Activated CD8-positive, alpha-beta T cell treated with anti-CD3 and anti-CD28 coated beads, Interleukin-2, amount 10 ng/mL, durations not matched to agents 7 days and 5 days (primary cell): ENCODE results near the gene CELSR3. TPM values are rescaled to one million over a fixed set of nuclear protein-coding genes. Genes with fewer than 3 reads are reported as not detected.

Experiments
- ATAC-seq: fragments of 150-1000 bp; cut with Tn5 transposase; one replicate; pipeline ENCODE4 v1.10.0; 2021; ENCODE audit warnings: moderate library complexity
- CTCF ChIA-PET: fragments of 350-600 bp; sonication (Branson Sonifier 250); formaldehyde crosslinking; loops from one replicate; lab custom pipeline; 2021; ENCODE audit warnings: antibody characterized with exemption; lab: Charles Lee
- POLR2A ChIA-PET: fragments of 350-600 bp; sonication (Branson Sonifier 250); formaldehyde crosslinking; loops from one replicate; lab custom pipeline; 2021; ENCODE audit warnings: antibody characterized with exemption; lab: Charles Lee
- DNase-seq: peaks from one replicate; pipeline ENCODE4 v3.0.0-alpha.2; 2020
- H3K27ac Mint-ChIP-seq: one replicate; pipeline ENCODE4 v1.8.0; 2021; ENCODE audit warnings: mild to moderate bottlenecking, mixed read lengths
- H3K27me3 Mint-ChIP-seq: one replicate; pipeline ENCODE4 v1.8.0; 2021; ENCODE audit warnings: low read depth, mixed read lengths
- H3K36me3 Mint-ChIP-seq: one replicate; pipeline ENCODE4 v1.8.0; 2021; ENCODE audit warnings: low read depth, mixed read lengths
- H3K4me1 Mint-ChIP-seq: one replicate; pipeline ENCODE4 v1.8.0; 2021; ENCODE audit warnings: low read depth, mixed read lengths
- H3K4me3 Mint-ChIP-seq: one replicate; pipeline ENCODE4 v1.8.0; 2021; ENCODE audit warnings: mild to moderate bottlenecking, mixed read lengths
- H3K9me3 Mint-ChIP-seq: one replicate; pipeline ENCODE4 v1.8.0; 2022; ENCODE audit warnings: mixed read lengths; ENCODE audit not compliant: insufficient read depth
- total RNA-seq, 2 experiments: library from RNA; stranded (reverse); gene quantifications; one replicate each; pipeline ENCODE4 v1.2.3, GENCODE V29; 2021

Gene CELSR3
- total RNA-seq, 2 experiments from 2014 or later, result 19.5 to 20.2 TPM

- ChIA-PET CTCF (interaction anchor here (1.6 kb wide), 1 partner anchor 12 kb away, joined by 5 read pairs; no protein-coding TSS in a partner anchor), POLR2A (interaction anchor here (0.6 kb wide), 1 partner anchor 55 kb away, joined by 3 read pairs; no protein-coding TSS in a partner anchor)
- H3K4me3 Mint-ChIP-seq, result no peak overlapping the region
- DNase-seq, result no peak
- H3K9me3 Mint-ChIP-seq, result peaks cover 6% of the 10 kb centered on the region
- no peak for ATAC-seq
- H3K4me1 Mint-ChIP-seq, result peaks cover 21% of the 10 kb centered on the region
- H3K36me3 Mint-ChIP-seq, result peaks cover 17% of the 10 kb centered on the region
- no peaks in the 10 kb centered on the region for H3K27me3 Mint-ChIP-seq
- H3K27ac Mint-ChIP-seq, result no peak overlapping the region
These were observed 50.4 kb downstream of the CELSR3 start for GRCh38 chr3:48612309-48612708.

GRCh38 chr3:48609088-48610005 lies 53.3 kb downstream of the CELSR3 start, which contains the start of gene UQCRC1:
Gene UQCRC1, minus strand, starts transcription at chr3:48609646. Its CDS starts 26 bp downstream, at chr3:48609620.
- DNase-seq, result peak; percentile 95
- Mint-ChIP-seq H3K9me3 (no peaks in the 10 kb centered on the region), H3K36me3 (peaks cover 31% of the 10 kb centered on the region)

DNA sequence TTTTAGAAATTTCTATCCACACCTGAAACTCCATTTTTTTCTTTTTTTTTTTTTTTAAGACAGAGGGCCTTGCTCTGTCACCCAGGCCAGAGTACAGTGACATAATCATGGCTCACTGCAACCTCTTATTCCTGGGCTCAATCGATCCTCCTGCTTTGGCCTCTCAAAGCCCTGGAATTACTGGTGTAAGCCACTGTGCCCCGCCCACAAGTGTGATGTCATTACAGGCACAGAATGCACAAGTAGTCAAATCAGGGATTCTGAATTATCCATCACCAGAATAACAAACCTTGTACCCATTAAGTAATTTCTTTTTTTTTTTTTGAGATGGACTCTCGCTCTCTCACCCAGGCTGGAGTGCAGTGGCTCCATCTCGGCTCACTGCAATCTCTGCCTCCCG lies 55.2 kb downstream of the CELSR3 start:
- peaks cover 14% of the 10 kb centered on the region for H3K4me1 Mint-ChIP-seq
- no peaks in the 10 kb centered on the region for H3K9me3 Mint-ChIP-seq
- no peak overlapping the region for H3K4me3 Mint-ChIP-seq
- peaks cover 45% of the 10 kb centered on the region for H3K36me3 Mint-ChIP-seq
- no peak for ATAC-seq
- no peak overlapping the region for H3K27ac Mint-ChIP-seq
- no peaks in the 10 kb centered on the region for H3K27me3 Mint-ChIP-seq
- CTCF ChIA-PET, result interaction anchor here (1.3 kb wide), 1 partner anchor 171 kb away, joined by 3 read pairs; no protein-coding TSS in a partner anchor
- no peak for DNase-seq
- POLR2A ChIA-PET, result no interaction called here

More at GRCh38 chr3:48609088-48610005, 53.3 kb downstream of the CELSR3 start, which contains the start of gene UQCRC1:
- POLR2A ChIA-PET, result interaction anchor here (0.8 to 1.2 kb wide), 3 partner anchors 11 to 46 kb away, joined by 3 to 4 read pairs (median 4); no protein-coding TSS in a partner anchor
- ATAC-seq, result peak; percentile 100
- Mint-ChIP-seq H3K27me3 (no peaks in the 10 kb centered on the region), H3K27ac (peak within 1 kb of the TSS; percentile 93), H3K4me3 (peak within 1 kb of the TSS; percentile 91), H3K4me1 (peaks cover 21% of the 10 kb centered on the region)
- CTCF ChIA-PET, result interaction anchor here (1.0 to 3.1 kb wide), 4 partner anchors 14 to 209 kb away, joined by 3 to 29 read pairs (median 4); partner anchors contain the start of gene SLC26A6

DNA sequence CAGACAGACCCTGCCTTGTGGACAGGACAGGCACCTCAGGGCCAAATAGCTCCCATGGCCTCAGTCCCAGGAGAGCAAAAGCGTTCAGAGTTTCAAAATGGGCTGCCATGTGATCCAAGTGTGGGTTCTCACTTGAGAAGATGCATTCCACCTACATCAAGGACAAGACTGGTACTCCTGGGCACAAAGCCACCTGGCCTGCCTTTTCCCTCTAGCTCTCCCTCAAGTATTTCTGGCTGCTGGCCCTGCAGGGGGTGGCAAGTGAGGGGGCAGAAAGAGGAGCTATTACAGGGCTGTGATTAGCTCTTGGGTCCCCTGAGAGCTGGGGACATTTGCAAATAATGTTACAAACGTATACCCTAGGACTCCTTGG lies 61.1 kb downstream of the CELSR3 start:
- Mint-ChIP-seq H3K36me3 (peaks cover 61% of the 10 kb centered on the region), H3K27ac (no peak overlapping the region), H3K27me3 (no peaks in the 10 kb centered on the region), H3K4me3 (no peak overlapping the region), H3K9me3 (no peaks in the 10 kb centered on the region), H3K4me1 (no peaks in the 10 kb centered on the region)
- ChIA-PET CTCF (interaction anchor here (1.9 to 2.0 kb wide), 2 partner anchors 9 to 33 kb away, joined by 5 to 6 read pairs; partner anchors contain the start of gene SLC26A6), POLR2A (interaction anchor here (0.6 kb wide), 1 partner anchor 165 kb away, joined by 3 read pairs; no protein-coding TSS in a partner anchor)
- ATAC-seq (no peak), DNase-seq (no peak)

DNA sequence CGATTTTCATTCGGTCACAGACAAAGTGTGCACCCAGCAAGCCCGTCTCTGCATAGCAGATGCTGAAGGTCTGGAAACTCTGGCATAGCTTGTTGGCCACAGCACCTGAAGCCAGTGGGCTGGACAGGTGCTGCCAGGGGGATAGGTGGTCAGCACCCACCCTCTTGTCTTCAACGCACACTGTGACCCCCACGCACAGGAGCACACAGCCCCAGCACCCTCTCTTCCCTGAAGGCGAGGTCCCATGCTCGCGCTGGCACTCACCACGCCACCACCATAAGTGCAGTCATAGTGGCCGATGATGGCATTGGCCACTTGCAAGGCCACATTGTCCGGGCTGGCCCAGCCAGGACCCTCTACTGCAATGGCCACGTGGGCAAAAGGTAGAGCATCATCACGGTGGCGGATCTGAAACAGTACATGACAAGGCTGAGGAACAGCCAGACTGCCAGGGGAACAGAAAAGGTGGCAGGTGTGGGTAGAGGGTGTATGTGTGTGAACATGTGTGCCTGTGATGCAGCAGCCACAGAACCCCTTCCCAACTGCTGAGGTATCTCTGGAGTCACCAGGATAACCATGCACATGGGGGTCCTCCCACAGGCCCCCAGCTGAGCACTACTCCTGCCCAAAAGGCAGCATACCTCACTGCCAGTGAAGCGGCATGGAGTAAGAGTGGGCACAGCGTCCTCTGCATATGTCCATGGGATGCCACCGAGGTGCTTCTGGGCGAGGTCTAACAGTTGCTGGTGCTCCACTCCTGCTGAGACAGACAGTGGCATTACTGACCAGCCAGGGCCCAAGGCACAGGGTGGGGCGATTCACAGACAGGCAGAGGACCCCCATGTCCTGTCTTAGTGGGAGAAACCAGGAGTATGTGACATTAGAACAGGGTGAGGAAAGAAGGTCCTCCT lies 61.7 kb downstream of the CELSR3 start:
- H3K36me3 Mint-ChIP-seq, result peaks cover 58% of the 10 kb centered on the region
- CTCF ChIA-PET, result interaction anchor here (2.0 kb wide), 1 partner anchor 10 kb away, joined by 6 read pairs; no protein-coding TSS in a partner anchor

DNA sequence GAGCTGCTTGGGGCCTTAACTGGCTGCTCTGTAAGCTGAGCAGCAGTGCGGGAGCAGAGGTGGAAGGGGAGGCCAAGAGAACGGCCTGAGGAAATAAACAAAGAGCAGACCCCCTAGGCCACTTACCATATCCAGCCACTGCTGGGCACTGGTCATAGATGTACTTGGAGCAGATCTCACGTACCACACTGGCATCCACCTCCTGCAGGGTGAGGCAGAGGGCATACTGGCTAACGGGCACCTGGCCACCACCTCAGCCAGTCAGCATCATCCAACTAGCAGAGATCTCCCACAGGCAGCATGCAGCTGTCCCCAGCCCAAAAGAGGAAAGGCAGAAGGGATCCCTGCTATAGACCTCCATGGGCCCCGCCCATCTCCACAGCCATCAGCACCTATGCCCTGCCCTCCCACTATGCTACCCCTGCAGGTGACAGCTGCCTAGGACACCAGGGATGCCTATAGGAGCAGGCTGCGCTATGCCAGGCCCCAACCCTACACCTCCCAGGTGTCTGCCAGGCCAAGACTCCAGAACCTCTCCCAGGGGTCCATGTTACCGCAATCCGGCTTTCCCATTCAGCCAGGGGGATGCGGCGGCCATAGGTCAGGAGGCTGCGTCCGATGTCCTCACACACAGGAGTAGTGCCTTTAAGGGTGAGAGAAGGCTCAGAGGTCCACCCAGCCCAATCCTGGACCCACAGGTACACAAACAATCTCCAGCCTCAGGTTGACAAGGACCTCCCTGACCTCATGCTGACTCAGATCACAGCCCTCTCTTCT lies 63.0 kb downstream of the CELSR3 start:
- peaks cover 48% of the 10 kb centered on the region for H3K36me3 Mint-ChIP-seq
- POLR2A ChIA-PET, result no interaction called here
- CTCF ChIA-PET, result no interaction called here
- no peak for DNase-seq
- ATAC-seq, result no peak
- no peak overlapping the region for H3K4me3 Mint-ChIP-seq
- H3K4me1 Mint-ChIP-seq, result no peaks in the 10 kb centered on the region
- H3K9me3 Mint-ChIP-seq, result no peaks in the 10 kb centered on the region
- H3K27ac Mint-ChIP-seq, result no peak overlapping the region
- H3K27me3 Mint-ChIP-seq, result peaks cover 13% of the 10 kb centered on the region

More for the DNA sequence above, 61.7 kb downstream of the CELSR3 start:
- DNase-seq (no peak), ATAC-seq (no peak)
- POLR2A ChIA-PET, result no interaction called here
- H3K4me3 Mint-ChIP-seq, result no peak overlapping the region
- no peaks in the 10 kb centered on the region for H3K4me1 Mint-ChIP-seq
- H3K9me3 Mint-ChIP-seq, result no peaks in the 10 kb centered on the region
- no peak overlapping the region for H3K27ac Mint-ChIP-seq
- H3K27me3 Mint-ChIP-seq, result peaks cover 2% of the 10 kb centered on the region

- DNase-seq, result no peak
- H3K36me3 Mint-ChIP-seq, result peaks cover 42% of the 10 kb centered on the region
- no peak overlapping the region for H3K27ac Mint-ChIP-seq
- H3K9me3 Mint-ChIP-seq, result no peaks in the 10 kb centered on the region
- CTCF ChIA-PET, result no interaction called here
- H3K4me1 Mint-ChIP-seq, result peaks cover 2% of the 10 kb centered on the region
- peaks cover 18% of the 10 kb centered on the region for H3K27me3 Mint-ChIP-seq
- H3K4me3 Mint-ChIP-seq, result no peak overlapping the region
- POLR2A ChIA-PET, result no interaction called here
- no peak for ATAC-seq
These were observed 63.6 kb downstream of the CELSR3 start for GRCh38 chr3:48599077-48599501.

DNA sequence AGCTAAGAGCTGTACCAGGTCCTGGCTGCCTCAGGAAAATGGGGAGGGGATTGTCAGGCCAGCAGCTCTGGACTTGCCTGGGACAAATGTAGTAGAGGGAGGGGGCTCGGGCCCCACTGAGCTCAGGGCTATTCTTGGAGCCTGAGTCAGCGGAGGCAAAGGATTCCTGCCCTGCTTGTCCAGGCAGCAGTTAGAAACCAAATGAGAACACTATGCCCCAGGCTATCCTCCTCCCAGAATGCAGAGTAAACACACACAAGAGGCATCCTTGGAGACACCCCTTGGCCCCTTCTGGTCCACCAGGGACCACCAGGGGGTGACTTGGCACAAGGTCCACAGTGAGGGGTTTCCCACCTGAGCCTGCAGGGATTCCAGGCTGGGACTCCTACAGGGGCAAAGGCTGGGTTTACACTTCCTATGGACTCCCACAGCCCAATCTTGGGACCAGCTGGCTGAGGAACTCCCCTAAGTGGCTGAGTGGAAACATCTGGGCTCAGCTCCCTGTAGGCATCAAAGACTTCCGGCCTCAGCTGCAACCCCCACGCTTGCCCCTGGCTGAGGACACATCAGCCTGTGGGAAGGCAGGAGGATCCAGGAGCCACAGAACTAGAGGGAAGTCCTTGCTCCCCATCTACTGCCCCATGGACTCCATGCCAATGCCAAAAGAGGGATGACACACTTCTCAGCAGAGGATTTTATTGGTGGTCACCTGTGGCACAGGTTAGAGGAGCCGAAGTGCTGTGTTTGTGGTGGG lies 64.2 kb downstream of the CELSR3 start:
- ChIA-PET POLR2A (no interaction called here), CTCF (no interaction called here)
- Mint-ChIP-seq H3K9me3 (no peaks in the 10 kb centered on the region), H3K36me3 (peaks cover 37% of the 10 kb centered on the region), H3K27ac (no peak overlapping the region), H3K4me1 (peaks cover 2% of the 10 kb centered on the region), H3K4me3 (no peak overlapping the region), H3K27me3 (peaks cover 20% of the 10 kb centered on the region)
- DNase-seq (no peak), ATAC-seq (no peak)

DNA sequence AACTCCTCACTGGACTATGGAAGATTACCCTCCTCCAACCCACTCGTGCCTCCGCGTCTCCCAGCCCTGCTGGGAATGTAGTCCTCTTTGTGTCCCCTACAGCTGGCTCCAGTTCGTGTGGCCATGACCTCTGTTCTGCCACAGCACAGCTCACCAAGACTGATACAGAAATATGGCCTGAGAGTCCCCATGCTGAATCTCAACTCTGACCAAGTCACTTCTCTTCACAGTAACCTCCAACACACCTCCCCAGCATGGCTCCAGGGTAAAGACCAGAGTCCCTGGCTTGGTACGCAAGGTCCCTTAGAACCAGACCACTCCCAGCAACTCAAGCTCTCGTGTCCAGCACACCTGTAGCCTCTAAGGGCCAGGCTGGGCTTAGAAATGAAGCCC lies 65.3 kb downstream of the CELSR3 start:
- H3K9me3 Mint-ChIP-seq, result no peaks in the 10 kb centered on the region
- DNase-seq (no peak), ATAC-seq (no peak)
- peaks cover 29% of the 10 kb centered on the region for H3K36me3 Mint-ChIP-seq
- H3K4me1 Mint-ChIP-seq, result peaks cover 2% of the 10 kb centered on the region
- POLR2A ChIA-PET, result no interaction called here
- H3K4me3 Mint-ChIP-seq, result no peak overlapping the region
- peak overlapping the region; percentile 10 for H3K27ac Mint-ChIP-seq
- CTCF ChIA-PET, result no interaction called here
- peaks cover 20% of the 10 kb centered on the region for H3K27me3 Mint-ChIP-seq

GRCh38 chr3:48596676-48597407 lies 65.8 kb downstream of the CELSR3 start:
- Mint-ChIP-seq H3K27me3 (peaks cover 20% of the 10 kb centered on the region), H3K36me3 (peaks cover 27% of the 10 kb centered on the region), H3K27ac (peak overlapping the region; percentile 39), H3K4me1 (peaks cover 2% of the 10 kb centered on the region), H3K9me3 (no peaks in the 10 kb centered on the region), H3K4me3 (no peak overlapping the region)
- ATAC-seq (no peak), DNase-seq (no peak)
- POLR2A ChIA-PET, result no interaction called here
- CTCF ChIA-PET, result no interaction called here
